Measurements from ENCODE around the gene TDRD10. TPM values are rescaled to one million over a fixed set of nuclear protein-coding genes. Genes with fewer than 3 reads are reported as not detected.

Gene TDRD10
- total RNA-seq, 1 donor from 2014 or later: not detected

- Mint-ChIP-seq H3K36me3 (ENCODE audit: unreplicated experiment) (peaks cover 11% of the 10 kb centered on the region), H3K4me3 (ENCODE audit: unreplicated experiment) (no peak overlapping the region), H3K27me3 (ENCODE audit: unreplicated experiment) (peaks cover 14% of the 10 kb centered on the region), H3K4me1 (ENCODE audit: low read depth, unreplicated experiment) (peaks cover 37% of the 10 kb centered on the region), H3K27ac (ENCODE audit: unreplicated experiment) (peak overlapping the region; percentile 63), H3K9me3 (ENCODE audit: unreplicated experiment) (peaks cover 14% of the 10 kb centered on the region)
- no peak for TF ChIP-seq CTCF (IDR thresholded peaks at IDR 0.05; ENCODE audit: partially characterized antibody, unreplicated experiment)
- no peak for DNase-seq
These were observed 69.9 kb downstream of the TDRD10 start for GRCh38 chr1:154571964-154572288.

GRCh38 chr1:154572468-154573167, 70.6 kb downstream of the TDRD10 start:
- H3K36me3 Mint-ChIP-seq (ENCODE audit: unreplicated experiment): peaks cover 11% of the 10 kb centered on the region
- peaks cover 15% of the 10 kb centered on the region for H3K9me3 Mint-ChIP-seq (ENCODE audit: unreplicated experiment)
- peaks cover 12% of the 10 kb centered on the region for H3K27me3 Mint-ChIP-seq (ENCODE audit: unreplicated experiment)
- peak overlapping the region; percentile 55 for H3K4me3 Mint-ChIP-seq (ENCODE audit: unreplicated experiment)
- peak overlapping the region; percentile 78 for H3K27ac Mint-ChIP-seq (ENCODE audit: unreplicated experiment)
- H3K4me1 Mint-ChIP-seq (ENCODE audit: low read depth, unreplicated experiment): peaks cover 39% of the 10 kb centered on the region
- peak; percentile 67 for DNase-seq
- no peak for TF ChIP-seq CTCF (IDR thresholded peaks at IDR 0.05; ENCODE audit: partially characterized antibody, unreplicated experiment)

- Mint-ChIP-seq H3K36me3 (ENCODE audit: unreplicated experiment) (peaks cover 11% of the 10 kb centered on the region), H3K27me3 (ENCODE audit: unreplicated experiment) (peaks cover 12% of the 10 kb centered on the region), H3K4me3 (ENCODE audit: unreplicated experiment) (peak overlapping the region; percentile 46), H3K27ac (ENCODE audit: unreplicated experiment) (peak overlapping the region; percentile 78), H3K4me1 (ENCODE audit: low read depth, unreplicated experiment) (peaks cover 39% of the 10 kb centered on the region), H3K9me3 (ENCODE audit: unreplicated experiment) (peaks cover 15% of the 10 kb centered on the region)
- no peak for TF ChIP-seq CTCF (IDR thresholded peaks at IDR 0.05; ENCODE audit: partially characterized antibody, unreplicated experiment)
- no peak for DNase-seq
These were observed 71.1 kb downstream of the TDRD10 start for GRCh38 chr1:154573168-154573510.

- Mint-ChIP-seq H3K27ac (ENCODE audit: unreplicated experiment) (peak overlapping the region; percentile 2), H3K9me3 (ENCODE audit: unreplicated experiment) (peaks cover 20% of the 10 kb centered on the region), H3K36me3 (ENCODE audit: unreplicated experiment) (peaks cover 16% of the 10 kb centered on the region), H3K4me3 (ENCODE audit: unreplicated experiment) (peak overlapping the region; percentile 16), H3K27me3 (ENCODE audit: unreplicated experiment) (peaks cover 13% of the 10 kb centered on the region), H3K4me1 (ENCODE audit: low read depth, unreplicated experiment) (peaks cover 42% of the 10 kb centered on the region)
- no peak for DNase-seq
- TF ChIP-seq CTCF (IDR thresholded peaks at IDR 0.05; ENCODE audit: partially characterized antibody, unreplicated experiment): no peak
These were observed 72.7 kb downstream of the TDRD10 start for GRCh38 chr1:154574716-154575115.

- no peak for TF ChIP-seq CTCF (IDR thresholded peaks at IDR 0.05; ENCODE audit: partially characterized antibody, unreplicated experiment)
- Mint-ChIP-seq H3K4me1 (ENCODE audit: low read depth, unreplicated experiment) (peaks cover 42% of the 10 kb centered on the region), H3K4me3 (ENCODE audit: unreplicated experiment) (peak overlapping the region; percentile 24), H3K27me3 (ENCODE audit: unreplicated experiment) (peaks cover 13% of the 10 kb centered on the region), H3K27ac (ENCODE audit: unreplicated experiment) (peak overlapping the region; percentile 56), H3K36me3 (ENCODE audit: unreplicated experiment) (peaks cover 16% of the 10 kb centered on the region), H3K9me3 (ENCODE audit: unreplicated experiment) (peaks cover 20% of the 10 kb centered on the region)
- DNase-seq: no peak
These were observed 73.3 kb downstream of the TDRD10 start for GRCh38 chr1:154575147-154575927.

Measured in glutamatergic neuron (in vitro differentiated cells).